A204.1 (cell line): ENCODE measurements around the gene LPGAT1.
"Not testable (repeated sequence)": the region's sequence is repeated elsewhere in the genome, so short reads cannot be mapped to it uniquely, and the experiment has no call there.

ENCODE experiments used
- FAIRE-seq: peaks from 2 replicates; lab custom pipeline; 2012; peaks lifted over from hg19 to GRCh38; lab: Jason Lieb, UNC

LPGAT1 gene

GRCh38 chr1:211734359-211734758, 96.2 kb downstream of the LPGAT1 start:
- FAIRE-seq = no peak

DNA sequence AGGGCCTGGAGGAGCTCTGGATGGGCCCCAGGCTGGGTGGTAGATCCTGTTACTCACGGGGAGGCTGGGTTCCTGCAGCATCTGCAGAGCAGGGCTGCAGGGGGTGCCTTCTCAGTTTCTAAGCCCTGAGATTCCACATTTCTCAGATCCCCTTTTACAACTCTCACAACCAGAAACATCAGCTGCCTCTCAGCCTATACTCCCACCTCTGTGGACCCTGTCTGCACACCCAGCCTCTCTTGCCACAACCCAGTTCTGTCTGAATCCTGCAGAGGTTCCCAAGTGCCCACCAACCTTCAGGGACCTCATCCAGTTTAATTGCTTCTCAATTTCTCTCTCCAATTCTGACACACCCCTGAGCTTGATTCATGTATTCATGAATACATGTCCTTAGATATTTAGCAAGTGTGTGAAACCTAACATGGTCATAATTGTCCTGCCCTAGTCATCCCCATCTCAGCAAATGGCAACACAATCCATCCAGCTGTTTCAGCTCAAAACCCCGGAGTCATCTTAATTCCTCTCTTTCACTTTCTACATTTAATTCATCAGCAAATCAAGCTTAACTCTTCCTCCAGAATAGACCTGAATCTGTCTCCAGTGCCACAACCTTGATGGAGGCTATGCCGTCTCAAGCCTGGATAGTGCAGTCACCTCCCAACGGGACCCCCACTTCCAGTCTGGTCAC, 98.1 kb downstream of the LPGAT1 start:
- no peak for FAIRE-seq

DNA sequence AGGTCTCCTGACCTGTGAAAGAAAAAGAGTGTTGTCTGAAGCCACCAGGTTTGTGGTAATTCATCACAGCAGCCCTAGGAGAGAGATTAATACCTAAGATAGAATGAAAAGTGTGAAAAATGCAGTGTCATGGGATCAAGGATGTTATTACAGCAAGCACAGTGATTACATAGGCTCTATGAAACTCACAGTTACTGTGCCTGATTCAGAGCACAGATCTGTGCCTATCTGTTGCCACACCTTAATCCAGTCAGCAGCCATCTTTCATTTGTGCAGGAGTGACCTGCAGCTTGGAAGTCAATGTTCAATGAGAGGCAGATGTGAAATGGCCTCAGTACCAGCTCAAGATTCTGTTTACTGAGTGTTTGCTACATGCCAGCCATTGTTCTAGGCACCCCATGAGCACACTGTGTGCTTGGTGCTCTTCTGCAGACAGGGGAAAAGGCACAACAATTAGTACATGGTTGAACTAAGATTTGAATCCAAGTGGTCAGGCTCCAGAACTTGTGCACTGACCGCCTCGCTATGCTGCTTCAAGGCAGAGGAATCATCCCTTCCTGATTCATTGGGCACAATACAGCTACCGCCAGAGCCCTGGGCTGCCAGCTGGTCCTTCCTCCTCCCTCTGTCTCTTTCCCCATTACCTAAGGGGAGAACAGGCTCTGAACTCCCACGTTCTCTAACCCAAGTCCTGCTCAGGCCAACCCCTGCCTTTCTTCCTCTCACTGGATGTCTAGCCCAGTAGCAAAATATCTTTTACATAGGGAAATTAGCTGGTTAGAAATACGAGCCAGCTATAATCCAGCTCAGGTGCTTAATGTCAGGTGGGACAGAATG, 98.9 kb downstream of the LPGAT1 start:
- no peak for FAIRE-seq

- no peak for FAIRE-seq
Observed at GRCh38 chr1:211730347-211730746, 100.2 kb downstream of the LPGAT1 start.

GRCh38 chr1:211729238-211729637, 101.3 kb downstream of the LPGAT1 start:
- FAIRE-seq = no peak

GRCh38 chr1:211726467-211726995, 104.0 kb downstream of the LPGAT1 start:
- FAIRE-seq = no peak

- FAIRE-seq = no peak
Observed at GRCh38 chr1:211724687-211725196, 105.8 kb downstream of the LPGAT1 start.

- no peak for FAIRE-seq
Observed at GRCh38 chr1:211723273-211723672, 107.3 kb downstream of the LPGAT1 start.

GRCh38 chr1:211722277-211723175, 108.0 kb downstream of the LPGAT1 start:
- FAIRE-seq = no peak

- FAIRE-seq = not testable (repeated sequence)
Observed at GRCh38 chr1:211716555-211716954, 114.0 kb downstream of the LPGAT1 start.

- no peak for FAIRE-seq
Observed at GRCh38 chr1:211715971-211716370, 114.6 kb downstream of the LPGAT1 start.

DNA sequence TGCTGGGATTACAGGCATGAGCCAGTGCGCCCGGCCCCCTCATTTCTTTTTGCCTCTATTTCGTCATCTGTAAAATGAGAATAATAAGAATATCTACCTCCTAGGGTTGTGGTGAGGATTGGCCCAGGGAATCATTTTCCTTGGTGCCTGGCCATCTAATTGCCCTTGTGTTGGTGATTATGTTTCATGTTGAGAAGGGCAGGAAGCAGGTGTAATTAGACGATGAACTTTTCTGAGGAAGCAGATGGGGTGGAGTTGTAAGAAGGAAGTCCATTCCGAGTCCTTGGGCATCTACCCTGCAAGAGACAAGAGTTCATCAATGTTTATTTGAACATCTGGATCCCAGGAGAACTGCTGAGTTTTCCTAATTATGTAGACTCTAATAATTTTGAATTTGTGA, 116.4 kb downstream of the LPGAT1 start:
- FAIRE-seq = no peak

GRCh38 chr1:211713231-211713630, 117.3 kb downstream of the LPGAT1 start:
- FAIRE-seq = no peak

DNA sequence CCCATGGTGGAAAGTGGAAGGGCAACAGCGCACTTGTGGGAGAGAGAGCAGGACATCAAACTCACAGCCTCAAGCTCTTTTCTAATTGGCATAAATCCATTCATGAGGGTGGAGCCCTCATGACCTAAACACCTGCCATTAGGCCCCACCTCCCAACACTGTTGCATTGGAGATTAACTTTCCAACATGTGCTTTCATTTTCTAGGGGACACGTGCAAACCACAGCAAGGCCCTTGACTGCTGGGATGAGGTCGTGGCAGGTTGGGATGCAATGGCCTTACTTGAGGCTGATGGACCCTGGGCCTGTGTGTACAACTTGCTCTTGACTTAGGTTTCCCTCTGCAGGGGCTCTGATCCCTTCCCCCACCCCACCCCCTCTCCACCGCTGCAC, 119.3 kb downstream of the LPGAT1 start:
- no peak for FAIRE-seq

DNA sequence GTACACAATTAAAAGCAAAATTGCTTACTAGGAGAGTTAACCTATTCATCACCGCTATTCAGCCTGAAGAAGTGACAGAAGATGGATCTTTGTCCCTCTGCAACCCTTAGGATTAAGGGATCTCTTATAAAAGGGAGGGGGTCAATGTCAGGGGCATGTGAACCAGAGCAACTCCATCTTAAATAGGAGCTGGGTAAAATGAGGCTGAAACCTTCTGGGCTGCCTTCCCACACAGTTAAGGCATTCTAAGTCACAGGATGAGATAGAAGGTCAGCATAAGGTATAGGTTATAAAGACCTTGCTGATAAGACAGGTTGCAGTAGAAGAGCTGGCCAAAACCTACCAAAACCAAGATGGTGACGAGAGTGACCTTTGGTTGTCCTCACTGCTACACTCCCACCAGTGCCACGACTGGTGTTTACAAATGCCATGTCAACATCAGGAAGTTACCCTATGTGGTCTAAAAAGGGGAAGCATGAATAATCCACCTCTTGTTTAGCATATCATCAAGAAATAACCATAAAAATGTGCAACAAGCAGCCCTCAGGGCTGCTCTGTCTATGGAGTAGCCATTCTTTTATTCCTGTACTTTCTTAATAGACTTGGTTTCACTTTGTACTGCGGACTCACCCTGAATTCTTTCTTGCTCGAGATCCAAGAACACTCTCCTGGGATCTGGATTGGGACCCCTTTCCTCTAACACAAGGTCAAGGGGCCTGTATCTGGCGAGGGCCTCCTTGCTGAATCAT, 119.8 kb downstream of the LPGAT1 start:
- FAIRE-seq = no peak

- no peak for FAIRE-seq
Observed at GRCh38 chr1:211708926-211709325, 121.6 kb downstream of the LPGAT1 start.

DNA sequence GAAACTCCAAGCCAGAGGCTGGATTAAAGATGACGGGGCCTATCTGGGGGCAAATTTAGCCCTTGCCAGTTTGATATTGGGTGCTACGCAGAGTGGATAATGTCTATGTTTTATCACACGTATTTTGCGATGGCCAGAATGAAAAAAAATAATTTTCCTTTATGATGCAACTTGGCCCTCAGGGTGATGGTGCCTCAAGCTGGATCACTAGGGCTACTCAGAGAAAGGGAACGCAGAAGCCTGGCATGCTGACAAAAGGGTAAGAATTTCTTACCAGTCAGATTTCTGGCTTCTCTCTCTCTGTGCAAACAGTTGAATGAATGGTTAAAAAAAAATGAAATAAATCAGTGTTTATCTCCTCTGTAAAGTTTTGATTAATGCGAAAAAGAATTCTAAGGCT, 122.6 kb downstream of the LPGAT1 start:
- no peak for FAIRE-seq

GRCh38 chr1:211705467-211706091, 125.0 kb downstream of the LPGAT1 start:
- no peak for FAIRE-seq

DNA sequence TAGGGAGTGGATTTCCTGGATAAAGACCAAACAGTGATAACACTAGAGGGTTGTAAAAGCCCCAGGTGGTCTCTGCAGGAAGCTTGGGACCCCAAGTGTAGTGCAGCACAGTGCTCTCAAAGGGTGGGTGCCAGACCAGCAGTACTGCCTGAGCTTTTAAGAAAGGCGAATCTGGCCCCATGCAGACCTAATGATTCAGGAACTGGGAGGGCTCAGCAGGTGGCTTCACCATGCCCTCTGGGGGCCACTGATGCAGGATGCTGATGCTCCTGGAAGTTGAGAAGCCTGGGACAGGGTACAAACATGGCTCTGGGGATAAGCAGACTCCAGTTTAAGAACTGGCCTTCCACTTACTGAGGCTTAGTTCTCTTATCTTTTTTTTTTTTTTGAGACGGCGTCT, 126.0 kb downstream of the LPGAT1 start:
- FAIRE-seq = no peak

- FAIRE-seq = no peak
Observed at GRCh38 chr1:211703812-211704537, 126.6 kb downstream of the LPGAT1 start.
